ENCODE measurements around the gene SLC25A12. TPM values are rescaled to one million over a fixed set of nuclear protein-coding genes. Genes with fewer than 3 reads are reported as not detected.

The SLC25A12 gene
- total RNA-seq, 1 donor from 2014 or later, result 10.8 TPM

DNA sequence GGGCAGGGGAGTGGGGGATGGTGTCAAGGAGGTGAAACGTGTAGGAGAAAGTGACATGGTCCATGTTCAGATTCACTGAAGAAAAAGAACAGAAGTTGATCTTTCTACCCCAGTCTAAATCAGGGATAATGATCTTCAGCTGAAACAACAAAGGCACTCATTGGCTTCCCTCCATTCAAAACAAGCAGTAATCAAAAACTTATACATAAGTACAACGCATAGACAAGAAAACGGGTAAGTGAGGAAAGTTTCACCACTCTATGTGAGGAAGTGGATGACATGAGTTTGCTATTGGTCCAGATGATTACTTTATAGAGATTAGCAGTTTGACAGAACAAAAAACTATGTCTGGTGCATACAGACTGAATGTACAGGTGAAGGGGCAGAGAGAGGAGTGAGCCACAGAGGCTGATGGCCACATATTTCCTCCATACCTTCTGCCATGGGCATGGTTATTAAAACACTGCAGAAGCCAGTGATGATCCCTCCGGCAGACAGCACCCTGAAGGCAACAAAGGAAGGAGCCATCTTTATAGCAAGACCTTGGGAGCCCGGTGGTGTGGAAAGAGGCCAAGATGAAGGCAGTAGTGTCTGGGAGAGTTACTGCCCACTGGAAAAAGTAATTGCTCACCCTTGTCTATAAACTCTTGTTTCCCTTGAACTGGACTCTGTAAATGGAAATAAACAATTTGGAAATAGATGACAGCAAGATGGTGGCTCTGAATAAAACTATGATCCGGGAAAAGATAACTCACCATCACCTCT, 57.7 kb downstream of the SLC25A12 start:
- intact Hi-C loops (cut with DNase I), result no loop called here
- ATAC-seq, result no peak

DNA sequence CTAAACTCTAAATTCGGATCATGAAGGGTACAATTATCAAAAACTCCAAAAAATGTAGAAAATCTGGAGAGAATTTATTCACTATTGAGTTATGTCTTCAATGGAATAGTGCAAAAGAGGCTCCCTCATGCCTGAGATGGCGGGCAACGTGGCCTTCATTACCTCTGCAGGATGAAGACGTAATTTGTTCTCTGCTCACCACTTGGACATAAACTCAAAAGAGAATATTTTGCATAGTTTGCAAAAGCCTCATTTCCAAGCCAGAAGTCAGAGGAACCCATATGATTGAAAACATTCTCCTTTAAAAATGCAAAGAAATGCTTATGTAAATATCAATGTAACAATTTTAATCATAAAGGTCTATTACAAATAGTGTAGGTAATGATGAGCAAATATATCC, 58.7 kb downstream of the SLC25A12 start:
- intact Hi-C loops (cut with DNase I), result no loop called here
- no peak for ATAC-seq
- Histone ChIP-seq H3K27me3 (ENCODE audit: low read depth) (no peaks in the 10 kb centered on the region), H3K4me3 (no peak overlapping the region), H3K4me1 (no peaks in the 10 kb centered on the region), H3K27ac (no peak overlapping the region), H3K36me3 (peaks cover 63% of the 10 kb centered on the region), H3K9me3 (no peaks in the 10 kb centered on the region)
- no peak for DNase-seq
- TF ChIP-seq, protein P1, sequence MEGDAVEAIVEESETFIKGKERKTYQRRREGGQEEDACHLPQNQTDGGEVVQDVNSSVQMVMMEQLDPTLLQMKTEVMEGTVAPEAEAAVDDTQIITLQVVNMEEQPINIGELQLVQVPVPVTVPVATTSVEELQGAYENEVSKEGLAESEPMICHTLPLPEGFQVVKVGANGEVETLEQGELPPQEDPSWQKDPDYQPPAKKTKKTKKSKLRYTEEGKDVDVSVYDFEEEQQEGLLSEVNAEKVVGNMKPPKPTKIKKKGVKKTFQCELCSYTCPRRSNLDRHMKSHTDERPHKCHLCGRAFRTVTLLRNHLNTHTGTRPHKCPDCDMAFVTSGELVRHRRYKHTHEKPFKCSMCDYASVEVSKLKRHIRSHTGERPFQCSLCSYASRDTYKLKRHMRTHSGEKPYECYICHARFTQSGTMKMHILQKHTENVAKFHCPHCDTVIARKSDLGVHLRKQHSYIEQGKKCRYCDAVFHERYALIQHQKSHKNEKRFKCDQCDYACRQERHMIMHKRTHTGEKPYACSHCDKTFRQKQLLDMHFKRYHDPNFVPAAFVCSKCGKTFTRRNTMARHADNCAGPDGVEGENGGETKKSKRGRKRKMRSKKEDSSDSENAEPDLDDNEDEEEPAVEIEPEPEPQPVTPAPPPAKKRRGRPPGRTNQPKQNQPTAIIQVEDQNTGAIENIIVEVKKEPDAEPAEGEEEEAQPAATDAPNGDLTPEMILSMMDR (IDR thresholded peaks at IDR 0.05), result no peak

More for the DNA sequence above, 57.7 kb downstream of the SLC25A12 start:
- H3K27me3 ChIP-seq (ENCODE audit: low read depth), result no peaks in the 10 kb centered on the region
- no peaks in the 10 kb centered on the region for H3K9me3 ChIP-seq
- DNase-seq, result no peak
- TF ChIP-seq, protein P1 (IDR thresholded peaks at IDR 0.05), result no peak
- H3K4me1 ChIP-seq, result no peaks in the 10 kb centered on the region
- no peak overlapping the region for H3K27ac ChIP-seq
- peaks cover 55% of the 10 kb centered on the region for H3K36me3 ChIP-seq
- no peak overlapping the region for H3K4me3 ChIP-seq

DNA sequence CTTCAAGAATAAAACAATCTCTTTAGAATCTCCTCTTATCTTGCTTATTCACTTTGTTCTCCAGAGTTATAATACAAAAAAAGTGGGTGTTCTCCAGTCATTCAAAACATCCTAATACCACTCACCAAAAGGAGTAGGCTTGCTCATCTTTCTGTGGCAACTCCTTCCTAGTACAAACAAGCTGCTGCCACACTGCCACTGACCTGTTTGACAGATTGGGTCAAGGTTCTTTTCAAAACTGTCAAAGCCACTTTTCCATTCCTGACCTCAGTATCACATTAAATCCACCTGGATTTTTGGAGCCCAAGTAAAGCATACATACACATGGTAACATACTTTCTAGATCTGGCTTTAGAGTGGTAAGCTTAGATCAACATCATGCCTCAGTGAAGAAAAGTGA, 59.8 kb downstream of the SLC25A12 start:
- no peak overlapping the region for H3K27ac ChIP-seq
- no peaks in the 10 kb centered on the region for H3K27me3 ChIP-seq (ENCODE audit: low read depth)
- no peak for DNase-seq
- TF ChIP-seq, protein P1 (IDR thresholded peaks at IDR 0.05), result no peak
- intact Hi-C loops (cut with DNase I), result no loop called here
- no peak overlapping the region for H3K4me3 ChIP-seq
- peaks cover 63% of the 10 kb centered on the region for H3K36me3 ChIP-seq
- no peak for ATAC-seq
- no peaks in the 10 kb centered on the region for H3K4me1 ChIP-seq
- H3K9me3 ChIP-seq, result no peaks in the 10 kb centered on the region

DNA sequence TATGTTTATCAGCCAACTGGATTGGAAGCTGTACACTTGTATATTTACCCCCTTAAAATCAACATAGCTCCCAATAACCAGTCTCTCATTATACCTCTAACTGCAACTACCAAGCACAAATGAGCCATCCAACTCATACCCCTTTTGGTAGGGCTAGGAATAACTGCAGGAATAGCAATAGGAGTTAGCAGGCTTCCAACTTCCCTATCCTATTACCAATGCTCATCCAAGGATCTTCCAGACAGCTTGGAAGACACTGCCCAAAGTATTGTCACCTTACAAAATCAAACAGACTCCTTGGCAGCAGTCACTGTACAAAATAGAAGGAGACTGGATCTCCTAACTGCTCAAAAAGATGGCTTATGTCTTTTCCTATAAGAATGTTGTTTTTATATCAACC, 61.6 kb downstream of the SLC25A12 start:
- peaks cover 63% of the 10 kb centered on the region for H3K36me3 ChIP-seq
- intact Hi-C loops (cut with DNase I), result no loop called here

DNA sequence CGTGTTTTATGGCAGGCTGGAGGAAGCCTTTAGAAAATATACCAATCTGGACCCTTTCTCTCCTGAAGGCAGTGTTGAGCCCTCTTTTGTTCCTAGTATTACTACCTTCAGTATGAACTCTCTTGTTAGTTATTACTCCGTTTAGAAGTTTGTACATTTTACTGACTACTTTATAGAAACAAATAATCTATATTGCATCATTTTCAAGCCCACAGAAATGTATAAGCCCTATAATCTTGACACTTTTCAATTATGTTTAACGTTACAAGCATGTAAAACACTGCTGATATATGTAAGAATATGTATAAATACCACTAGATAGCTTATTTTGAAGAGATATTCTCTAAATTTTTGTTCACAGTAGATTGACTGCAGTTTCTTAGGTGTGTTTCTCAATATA, 64.0 kb downstream of the SLC25A12 start:
- H3K4me3 ChIP-seq, result no peak overlapping the region
- H3K27me3 ChIP-seq (ENCODE audit: low read depth), result no peaks in the 10 kb centered on the region
- no peaks in the 10 kb centered on the region for H3K4me1 ChIP-seq
- TF ChIP-seq, protein P1 (IDR thresholded peaks at IDR 0.05), result no peak
- ATAC-seq (no peak), DNase-seq (no peak)
- intact Hi-C loops (cut with DNase I), result no loop called here
- no peak overlapping the region for H3K27ac ChIP-seq
- no peaks in the 10 kb centered on the region for H3K9me3 ChIP-seq
- H3K36me3 ChIP-seq, result peaks cover 55% of the 10 kb centered on the region

More for the DNA sequence above, 61.6 kb downstream of the SLC25A12 start:
- Histone ChIP-seq H3K4me1 (no peaks in the 10 kb centered on the region), H3K27ac (no peak overlapping the region), H3K4me3 (no peak overlapping the region), H3K9me3 (no peaks in the 10 kb centered on the region), H3K27me3 (ENCODE audit: low read depth) (no peaks in the 10 kb centered on the region)
- TF ChIP-seq, protein P1 (IDR thresholded peaks at IDR 0.05), result no peak
- ATAC-seq (no peak), DNase-seq (no peak)
